Nephron (organoid): ENCODE data around the gene TMEM244.

ENCODE experiments used
- H3K27ac Mint-ChIP-seq, 3 experiments: 2 replicates each; pipeline ENCODE4 v1.8.0; 2020; ENCODE audit warnings: mixed read lengths in 3 of 3, mild to moderate bottlenecking in 2 of 3, moderate library complexity in 1 of 3
- H3K27me3 Mint-ChIP-seq: 2 replicates; pipeline ENCODE4 v1.8.0; 2021; ENCODE audit warnings: low read depth, mild to moderate bottlenecking, moderate library complexity, mixed read lengths
- H3K36me3 Mint-ChIP-seq: 2 replicates; pipeline ENCODE4 v1.8.0; 2020; ENCODE audit warnings: low read depth, mixed read lengths
- H3K4me1 Mint-ChIP-seq: 2 replicates; pipeline ENCODE4 v1.8.0; 2020; ENCODE audit warnings: mixed read lengths
- H3K4me3 Mint-ChIP-seq, 3 experiments: 2 replicates each; pipeline ENCODE4 v1.8.0; 2020; ENCODE audit warnings: mild to moderate bottlenecking in 3 of 3, mixed read lengths in 3 of 3, moderate library complexity in 2 of 3
- H3K9me3 Mint-ChIP-seq: 2 replicates; pipeline ENCODE4 v1.8.0; 2020; ENCODE audit warnings: mixed read lengths
- CTCF ChIP-seq, 3 experiments: fragments of 200-600 bp; sonication (generic); IDR thresholded peaks; one replicate each; pipeline ENCODE4 v1.5.0; 2021; ENCODE audit warnings: antibody characterized with exemption in 3 of 3; ENCODE audit not compliant: unreplicated experiment in 3 of 3

The TMEM244 gene

DNA sequence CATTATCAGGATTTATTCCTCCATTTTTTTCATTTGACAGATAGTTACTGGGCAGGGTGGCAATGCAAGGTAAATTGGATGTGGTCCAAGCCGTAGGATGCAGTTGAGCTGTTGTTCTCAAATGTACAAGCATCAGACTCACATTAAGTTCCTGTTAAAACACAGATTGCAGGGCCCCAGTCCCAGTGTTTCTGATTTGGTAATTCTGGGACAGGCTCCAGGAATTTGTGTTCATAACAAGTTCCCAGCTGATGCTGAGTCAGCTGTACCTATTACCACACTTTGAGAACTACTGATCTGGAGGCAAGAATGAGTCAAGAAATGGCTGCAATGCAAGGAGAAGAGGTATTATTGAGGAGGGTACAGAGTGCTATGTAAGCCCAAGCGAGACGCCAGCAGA is 11.7 kb downstream of the TMEM244 start:
- no peaks in the 10 kb centered on the region for H3K4me1 Mint-ChIP-seq
- no peak for TF ChIP-seq CTCF (IDR thresholded peaks at IDR 0.05; ENCODE audit: unreplicated experiment in 3 of 3)
- no peaks in the 10 kb centered on the region for H3K36me3 Mint-ChIP-seq
- no peak overlapping the region for H3K27ac Mint-ChIP-seq
- no peaks in the 10 kb centered on the region for H3K9me3 Mint-ChIP-seq
- no peaks in the 10 kb centered on the region for H3K27me3 Mint-ChIP-seq
- no peak overlapping the region for H3K4me3 Mint-ChIP-seq

- H3K4me1 Mint-ChIP-seq, result no peaks in the 10 kb centered on the region
- TF ChIP-seq CTCF (IDR thresholded peaks at IDR 0.05; ENCODE audit: unreplicated experiment in 3 of 3), result no peak
- H3K27ac Mint-ChIP-seq, result no peak overlapping the region
- H3K9me3 Mint-ChIP-seq, result no peaks in the 10 kb centered on the region
- no peaks in the 10 kb centered on the region for H3K36me3 Mint-ChIP-seq
- no peak overlapping the region for H3K4me3 Mint-ChIP-seq
- H3K27me3 Mint-ChIP-seq, result no peaks in the 10 kb centered on the region
Observed at GRCh38 chr6:129846761-129847160, 14.4 kb downstream of the TMEM244 start.

DNA sequence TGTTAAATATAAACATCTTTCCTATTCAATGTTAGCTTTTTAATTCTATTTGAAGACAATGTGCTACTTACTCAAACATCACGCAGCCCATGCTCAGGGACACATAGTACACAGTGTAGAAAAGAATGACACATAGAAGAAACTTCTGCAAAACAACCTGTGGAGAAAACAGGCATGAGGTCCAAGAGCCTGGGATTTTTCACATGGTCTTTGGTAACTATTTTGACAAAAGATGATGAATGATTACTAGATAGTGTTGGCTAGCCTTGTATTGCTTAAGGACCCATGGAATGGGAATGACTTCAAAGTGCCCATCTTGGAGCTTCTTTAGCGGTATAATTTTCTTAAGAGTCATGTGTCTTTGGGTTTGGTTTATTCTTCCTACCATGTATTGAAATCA is 15.4 kb downstream of the TMEM244 start:
- H3K4me1 Mint-ChIP-seq, result no peaks in the 10 kb centered on the region
- no peak for TF ChIP-seq CTCF (IDR thresholded peaks at IDR 0.05; ENCODE audit: unreplicated experiment in 3 of 3)
- no peaks in the 10 kb centered on the region for H3K9me3 Mint-ChIP-seq
- H3K27ac Mint-ChIP-seq, result no peak overlapping the region
- no peaks in the 10 kb centered on the region for H3K36me3 Mint-ChIP-seq
- H3K27me3 Mint-ChIP-seq, result no peaks in the 10 kb centered on the region
- H3K4me3 Mint-ChIP-seq, result no peak overlapping the region

DNA sequence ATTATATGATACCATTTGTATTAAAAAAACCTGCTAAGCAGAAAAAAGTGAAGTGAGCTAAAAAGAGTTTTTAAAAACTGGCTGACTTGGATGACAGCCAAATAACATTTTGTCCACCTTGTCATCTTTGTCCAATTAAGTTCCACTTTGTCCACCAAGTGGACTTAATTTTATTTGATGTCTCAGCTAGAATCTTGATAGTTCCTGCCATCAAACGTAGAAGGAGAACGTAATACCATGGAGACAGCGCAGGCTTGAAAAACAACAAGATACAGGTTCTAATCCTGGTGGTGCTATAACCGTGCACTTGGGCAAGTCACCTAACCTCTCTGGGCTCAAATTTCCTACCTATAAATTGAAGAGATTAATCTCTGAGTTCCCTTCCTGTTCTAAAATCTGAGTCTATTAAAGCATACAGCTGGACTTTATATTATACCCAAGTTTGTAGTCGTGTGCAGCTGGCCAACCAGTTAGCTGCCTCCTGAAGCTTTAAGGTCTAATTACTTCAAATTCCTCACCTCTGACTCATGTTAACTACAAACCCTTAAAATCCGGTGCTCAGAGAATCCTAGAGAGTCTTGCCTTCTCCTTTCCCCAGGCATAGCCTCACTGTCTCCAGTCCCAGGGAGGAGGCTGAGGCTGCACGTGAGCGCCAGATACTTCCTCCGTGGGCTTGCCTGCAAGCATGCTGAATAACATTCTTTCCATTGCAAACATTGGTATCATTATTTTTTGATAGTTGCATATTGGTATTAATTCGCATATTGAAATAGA is 16.8 kb downstream of the TMEM244 start:
- no peak for TF ChIP-seq CTCF (IDR thresholded peaks at IDR 0.05; ENCODE audit: unreplicated experiment in 3 of 3)
- H3K4me3 Mint-ChIP-seq, result no peak overlapping the region
- no peaks in the 10 kb centered on the region for H3K36me3 Mint-ChIP-seq
- H3K4me1 Mint-ChIP-seq, result no peaks in the 10 kb centered on the region
- no peaks in the 10 kb centered on the region for H3K27me3 Mint-ChIP-seq
- no peak overlapping the region for H3K27ac Mint-ChIP-seq
- H3K9me3 Mint-ChIP-seq, result no peaks in the 10 kb centered on the region

DNA sequence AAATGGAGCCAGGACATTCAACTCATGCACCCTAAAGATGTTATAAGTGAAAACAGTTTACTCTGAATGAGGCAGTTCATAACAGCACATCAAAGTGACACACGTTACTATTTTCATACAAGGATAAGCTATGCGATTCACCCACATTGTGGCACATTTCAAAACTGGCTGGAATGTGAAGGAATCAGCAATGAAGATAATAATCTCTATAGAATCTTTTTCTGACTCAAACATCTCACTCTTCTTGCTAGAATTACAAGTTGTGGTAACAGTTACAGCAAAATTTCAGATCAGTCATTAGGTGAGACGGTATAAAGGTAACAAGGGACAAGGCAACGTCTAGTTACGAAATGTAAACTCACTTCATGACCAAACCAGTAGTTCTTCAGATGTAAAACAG is 17.5 kb downstream of the TMEM244 start:
- H3K27me3 Mint-ChIP-seq, result no peaks in the 10 kb centered on the region
- no peaks in the 10 kb centered on the region for H3K36me3 Mint-ChIP-seq
- no peak for TF ChIP-seq CTCF (IDR thresholded peaks at IDR 0.05; ENCODE audit: unreplicated experiment in 3 of 3)

GRCh38 chr6:129842881-129843409 is 18.2 kb downstream of the TMEM244 start:
- Mint-ChIP-seq H3K4me1 (no peaks in the 10 kb centered on the region), H3K36me3 (no peaks in the 10 kb centered on the region), H3K27ac (no peak overlapping the region), H3K4me3 (no peak overlapping the region), H3K9me3 (peaks cover 4% of the 10 kb centered on the region), H3K27me3 (no peaks in the 10 kb centered on the region)
- no peak for TF ChIP-seq CTCF (IDR thresholded peaks at IDR 0.05; ENCODE audit: unreplicated experiment in 3 of 3)

More for the DNA sequence above, 17.5 kb downstream of the TMEM244 start:
- no peaks in the 10 kb centered on the region for H3K4me1 Mint-ChIP-seq
- no peaks in the 10 kb centered on the region for H3K9me3 Mint-ChIP-seq
- no peak overlapping the region for H3K27ac Mint-ChIP-seq
- H3K4me3 Mint-ChIP-seq, result no peak overlapping the region
